ENCODE data around the gene SLC38A5. TPM values are rescaled to one million over a fixed set of nuclear protein-coding genes. Genes with fewer than 3 reads are reported as not detected.

SLC38A5 gene
- total and polyA plus RNA-seq, 9 of the 15 experiments (the other 6 are each of a cell fraction or from before 2014, with no cell fraction given) = 9.3 to 228 (median 142) TPM

DNA sequence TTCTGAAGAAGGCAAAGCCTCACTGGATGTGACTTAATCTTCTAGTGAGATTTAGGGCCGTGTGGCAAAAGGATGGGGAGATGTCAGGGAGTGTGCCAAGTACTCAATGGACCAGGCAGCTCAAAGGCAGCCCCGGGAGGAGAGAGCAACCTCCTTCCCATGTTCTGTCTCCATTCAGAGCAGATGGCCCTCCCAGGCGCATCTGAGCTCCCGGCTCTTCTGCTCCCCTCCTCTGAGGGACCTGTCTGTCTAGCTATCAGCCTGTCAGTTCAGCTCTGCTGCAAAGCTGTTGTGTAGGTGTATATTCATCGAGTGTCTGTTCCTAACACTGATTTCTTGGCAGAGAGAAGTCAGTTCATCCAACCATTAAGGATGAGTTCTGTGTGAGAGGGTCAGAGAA is 27.8 kb upstream of the SLC38A5 start:
- no peak overlapping the region for H3K27ac ChIP-seq (ENCODE audit: extremely low read depth, low read depth, low read length)
- in situ Hi-C loops (cut with MboI) = loop anchor here (25.0 kb wide), 1 partner anchor 636 kb away; no protein-coding TSS in a partner anchor
- H3K9ac ChIP-seq (ENCODE audit: insufficient read depth in 1 of 2, low read depth in 2 of 2, low read length in 2 of 2) = no peak overlapping the region
- no peak overlapping the region for H3K4me3 ChIP-seq
- H3K27me3 ChIP-seq (ENCODE audit: control insufficient read depth in 2 of 2, insufficient read depth in 2 of 2, low read length in 2 of 2) = no peaks in the 10 kb centered on the region
- H3K4me2 ChIP-seq (ENCODE audit: insufficient read depth, low read length) = no peak overlapping the region
- H3K4me1 ChIP-seq (replicated peaks in 1 of 2; ENCODE audit: control insufficient read depth in 2 of 2, insufficient read depth in 2 of 2, low read length in 2 of 2) = peaks cover 8 to 10% of the 10 kb centered on the region in 2 experiments; a peak in 4 of 5 replicates
- WGBS (ENCODE audit: insufficient coverage, low coverage, missing lambda C conversion rate) = 20% methylated on average over 3 of the region's 5 CpGs
- no peaks in the 10 kb centered on the region for H3K36me3 ChIP-seq (ENCODE audit: control insufficient read depth, insufficient read depth, low read length)
- no peaks in the 10 kb centered on the region for H3K9me3 ChIP-seq (replicated peaks; ENCODE audit: control insufficient read depth, insufficient read depth, low read depth, low read length)
- no peak overlapping the region for H2AFZ ChIP-seq (ENCODE audit: low read depth, low read length)
- ChIA-PET POLR2A (no interaction called here), CTCF (ENCODE audit: low intra/inter-chr PET ratio) (no interaction called here)
- H3K79me2 ChIP-seq (ENCODE audit: control insufficient read depth, insufficient read depth, low read length) = no peaks in the 10 kb centered on the region
- BruUV-seq (replicated peaks) = no TSS peak
- FAIRE-seq (no peak), ATAC-seq (no peak), DNase-seq (ENCODE audit: extremely low read depth in 1 of 4, low spot score in 3 of 4) (no peak)
- intact Hi-C loops (cut with micrococcal nuclease) = loop anchor here (10.0 kb wide), 1 partner anchor 663 kb away; the partner anchor contains the start of gene ZNF81
- no peaks in the 10 kb centered on the region for H4K20me1 ChIP-seq (replicated peaks; ENCODE audit: control insufficient read depth, insufficient read depth, low read length)
- no peaks in the 10 kb centered on the region for H3K9me1 ChIP-seq (ENCODE audit: control insufficient read depth, insufficient read depth, low read length)
- TF ChIP-seq MYNN (IDR thresholded peaks at IDR 0.05) (no peak), MYNN (CRISPR knock-in tag; IDR thresholded peaks at IDR 0.05) (no peak), ZNF175 (CRISPR knock-in tag; IDR thresholded peaks at IDR 0.05; ENCODE audit: low read depth) (no peak), MAFK (IDR thresholded peaks at IDR 0.05; ENCODE audit: low read length) (no peak), MCM5 (IDR thresholded peaks at IDR 0.05; ENCODE audit: low read depth) (no peak), POLR2G (IDR thresholded peaks at IDR 0.05; ENCODE audit: low read depth, low read length) (no peak), RBM25 (IDR thresholded peaks at IDR 0.05; ENCODE audit: low read depth, low read length, severe bottlenecking) (no peak), ZNF41 (CRISPR knock-in tag; conservative IDR thresholded peaks at IDR 0.05) (no peak), TCF7L2 (IDR thresholded peaks at IDR 0.05; ENCODE audit: low read depth, low read length) (no peak), SAFB (IDR thresholded peaks at IDR 0.05; ENCODE audit: borderline replicate concordance, low read depth, low read length) (no peak), OTX1 (CRISPR knock-in tag; IDR thresholded peaks at IDR 0.05) (no peak), NR1H2 (CRISPR knock-in tag; IDR thresholded peaks at IDR 0.05) (no peak), RFX1 (IDR thresholded peaks at IDR 0.05) (no peak)
- TF ChIP-seq, protein P1, sequence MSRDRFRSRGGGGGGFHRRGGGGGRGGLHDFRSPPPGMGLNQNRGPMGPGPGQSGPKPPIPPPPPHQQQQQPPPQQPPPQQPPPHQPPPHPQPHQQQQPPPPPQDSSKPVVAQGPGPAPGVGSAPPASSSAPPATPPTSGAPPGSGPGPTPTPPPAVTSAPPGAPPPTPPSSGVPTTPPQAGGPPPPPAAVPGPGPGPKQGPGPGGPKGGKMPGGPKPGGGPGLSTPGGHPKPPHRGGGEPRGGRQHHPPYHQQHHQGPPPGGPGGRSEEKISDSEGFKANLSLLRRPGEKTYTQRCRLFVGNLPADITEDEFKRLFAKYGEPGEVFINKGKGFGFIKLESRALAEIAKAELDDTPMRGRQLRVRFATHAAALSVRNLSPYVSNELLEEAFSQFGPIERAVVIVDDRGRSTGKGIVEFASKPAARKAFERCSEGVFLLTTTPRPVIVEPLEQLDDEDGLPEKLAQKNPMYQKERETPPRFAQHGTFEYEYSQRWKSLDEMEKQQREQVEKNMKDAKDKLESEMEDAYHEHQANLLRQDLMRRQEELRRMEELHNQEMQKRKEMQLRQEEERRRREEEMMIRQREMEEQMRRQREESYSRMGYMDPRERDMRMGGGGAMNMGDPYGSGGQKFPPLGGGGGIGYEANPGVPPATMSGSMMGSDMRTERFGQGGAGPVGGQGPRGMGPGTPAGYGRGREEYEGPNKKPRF (IDR thresholded peaks at IDR 0.05; ENCODE audit: low read depth, low read length) = no peak
- TF ChIP-seq, protein P2, sequence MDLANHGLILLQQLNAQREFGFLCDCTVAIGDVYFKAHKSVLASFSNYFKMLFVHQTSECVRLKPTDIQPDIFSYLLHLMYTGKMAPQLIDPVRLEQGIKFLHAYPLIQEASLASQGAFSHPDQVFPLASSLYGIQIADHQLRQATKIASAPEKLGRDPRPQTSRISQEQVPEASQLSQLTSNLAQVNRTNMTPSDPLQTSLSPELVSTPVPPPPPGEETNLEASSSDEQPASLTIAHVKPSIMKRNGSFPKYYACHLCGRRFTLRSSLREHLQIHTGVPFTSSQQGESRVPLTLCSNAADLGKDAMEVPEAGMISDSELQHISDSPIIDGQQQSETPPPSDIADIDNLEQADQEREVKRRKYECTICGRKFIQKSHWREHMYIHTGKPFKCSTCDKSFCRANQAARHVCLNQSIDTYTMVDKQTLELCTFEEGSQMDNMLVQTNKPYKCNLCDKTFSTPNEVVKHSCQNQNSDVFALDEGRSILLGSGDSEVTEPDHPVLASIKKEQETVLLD (IDR thresholded peaks at IDR 0.05) = no peak
- TF ChIP-seq, protein P3, sequence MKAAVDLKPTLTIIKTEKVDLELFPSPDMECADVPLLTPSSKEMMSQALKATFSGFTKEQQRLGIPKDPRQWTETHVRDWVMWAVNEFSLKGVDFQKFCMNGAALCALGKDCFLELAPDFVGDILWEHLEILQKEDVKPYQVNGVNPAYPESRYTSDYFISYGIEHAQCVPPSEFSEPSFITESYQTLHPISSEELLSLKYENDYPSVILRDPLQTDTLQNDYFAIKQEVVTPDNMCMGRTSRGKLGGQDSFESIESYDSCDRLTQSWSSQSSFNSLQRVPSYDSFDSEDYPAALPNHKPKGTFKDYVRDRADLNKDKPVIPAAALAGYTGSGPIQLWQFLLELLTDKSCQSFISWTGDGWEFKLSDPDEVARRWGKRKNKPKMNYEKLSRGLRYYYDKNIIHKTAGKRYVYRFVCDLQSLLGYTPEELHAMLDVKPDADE (conservative IDR thresholded peaks at IDR 0.05; ENCODE audit: control insufficient read depth, low read depth, low read length) = no peak
- TF ChIP-seq, protein P4, sequence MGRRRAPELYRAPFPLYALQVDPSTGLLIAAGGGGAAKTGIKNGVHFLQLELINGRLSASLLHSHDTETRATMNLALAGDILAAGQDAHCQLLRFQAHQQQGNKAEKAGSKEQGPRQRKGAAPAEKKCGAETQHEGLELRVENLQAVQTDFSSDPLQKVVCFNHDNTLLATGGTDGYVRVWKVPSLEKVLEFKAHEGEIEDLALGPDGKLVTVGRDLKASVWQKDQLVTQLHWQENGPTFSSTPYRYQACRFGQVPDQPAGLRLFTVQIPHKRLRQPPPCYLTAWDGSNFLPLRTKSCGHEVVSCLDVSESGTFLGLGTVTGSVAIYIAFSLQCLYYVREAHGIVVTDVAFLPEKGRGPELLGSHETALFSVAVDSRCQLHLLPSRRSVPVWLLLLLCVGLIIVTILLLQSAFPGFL (CRISPR knock-in tag; IDR thresholded peaks at IDR 0.05) = no peak

Measured in K562 (cell line).